Measurements from ENCODE around the gene MYRF. TPM values are rescaled to one million over a fixed set of nuclear protein-coding genes. Genes with fewer than 3 reads are reported as not detected.

MYRF gene
- total and polyA plus RNA-seq, 9 of the 15 experiments (the other 6 are each of a cell fraction or from before 2014, with no cell fraction given), result 2.3 to 25.8 (median 7.1) TPM

- TF ChIP-seq ZNF395 (CRISPR knock-in tag; IDR thresholded peaks at IDR 0.05), result 0 out of 2 replicates have a peak, but pooled peaks have one; percentile 53
- TF ChIP-seq ZNF280A (IDR thresholded peaks at IDR 0.05; ENCODE audit: low read depth, partially characterized antibody), result no peak
- TF ChIP-seq JUN (IDR thresholded peaks at IDR 0.05; ENCODE audit: borderline replicate concordance, low read depth, low read length), result peak; percentile 64; the same call in 1 of the 2 replicates
- TF ChIP-seq JUN (CRISPR knock-in tag; IDR thresholded peaks at IDR 0.05; ENCODE audit: borderline replicate concordance), result no peak
- TF ChIP-seq, protein P1, sequence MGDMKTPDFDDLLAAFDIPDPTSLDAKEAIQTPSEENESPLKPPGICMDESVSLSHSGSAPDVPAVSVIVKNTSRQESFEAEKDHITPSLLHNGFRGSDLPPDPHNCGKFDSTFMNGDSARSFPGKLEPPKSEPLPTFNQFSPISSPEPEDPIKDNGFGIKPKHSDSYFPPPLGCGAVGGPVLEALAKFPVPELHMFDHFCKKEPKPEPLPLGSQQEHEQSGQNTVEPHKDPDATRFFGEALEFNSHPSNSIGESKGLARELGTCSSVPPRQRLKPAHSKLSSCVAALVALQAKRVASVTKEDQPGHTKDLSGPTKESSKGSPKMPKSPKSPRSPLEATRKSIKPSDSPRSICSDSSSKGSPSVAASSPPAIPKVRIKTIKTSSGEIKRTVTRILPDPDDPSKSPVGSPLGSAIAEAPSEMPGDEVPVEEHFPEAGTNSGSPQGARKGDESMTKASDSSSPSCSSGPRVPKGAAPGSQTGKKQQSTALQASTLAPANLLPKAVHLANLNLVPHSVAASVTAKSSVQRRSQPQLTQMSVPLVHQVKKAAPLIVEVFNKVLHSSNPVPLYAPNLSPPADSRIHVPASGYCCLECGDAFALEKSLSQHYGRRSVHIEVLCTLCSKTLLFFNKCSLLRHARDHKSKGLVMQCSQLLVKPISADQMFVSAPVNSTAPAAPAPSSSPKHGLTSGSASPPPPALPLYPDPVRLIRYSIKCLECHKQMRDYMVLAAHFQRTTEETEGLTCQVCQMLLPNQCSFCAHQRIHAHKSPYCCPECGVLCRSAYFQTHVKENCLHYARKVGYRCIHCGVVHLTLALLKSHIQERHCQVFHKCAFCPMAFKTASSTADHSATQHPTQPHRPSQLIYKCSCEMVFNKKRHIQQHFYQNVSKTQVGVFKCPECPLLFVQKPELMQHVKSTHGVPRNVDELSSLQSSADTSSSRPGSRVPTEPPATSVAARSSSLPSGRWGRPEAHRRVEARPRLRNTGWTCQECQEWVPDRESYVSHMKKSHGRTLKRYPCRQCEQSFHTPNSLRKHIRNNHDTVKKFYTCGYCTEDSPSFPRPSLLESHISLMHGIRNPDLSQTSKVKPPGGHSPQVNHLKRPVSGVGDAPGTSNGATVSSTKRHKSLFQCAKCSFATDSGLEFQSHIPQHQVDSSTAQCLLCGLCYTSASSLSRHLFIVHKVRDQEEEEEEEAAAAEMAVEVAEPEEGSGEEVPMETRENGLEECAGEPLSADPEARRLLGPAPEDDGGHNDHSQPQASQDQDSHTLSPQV (IDR thresholded peaks at IDR 0.05), result 0 out of 2 replicates have a peak, but pooled peaks have one; percentile 48
- TF ChIP-seq MIER1 (IDR thresholded peaks at IDR 0.05; ENCODE audit: low read depth), result no peak
- TF ChIP-seq FOS (IDR thresholded peaks at IDR 0.05; ENCODE audit: extremely low read depth, insufficient read length), result peak; percentile 1
- TF ChIP-seq JUND (IDR thresholded peaks at IDR 0.05; ENCODE audit: borderline replicate concordance, low read depth, low read length), result peak; percentile 77
- TF ChIP-seq JUND (tag; IDR thresholded peaks at IDR 0.05; ENCODE audit: borderline replicate concordance, low read depth, low read length), result no peak; the same call in 2 of the 3 replicates
- TF ChIP-seq NEUROD1 (IDR thresholded peaks at IDR 0.05; ENCODE audit: borderline replicate concordance, low read depth, low read length, partially characterized antibody), result peak; percentile 12
- TF ChIP-seq FOSL1 (tag; conservative IDR thresholded peaks at IDR 0.05), result peak; percentile 80
- 0 out of 2 replicates have a peak, but pooled peaks have one; percentile 28 for TF ChIP-seq SMARCA4 (IDR thresholded peaks at IDR 0.05)
- no peak for TF ChIP-seq ZNF3 (CRISPR knock-in tag; IDR thresholded peaks at IDR 0.05)
- TF ChIP-seq ZNF589 (CRISPR knock-in tag; IDR thresholded peaks at IDR 0.05; ENCODE audit: low read depth), result peak; percentile 74
- peak; percentile 36; the same call in 1 of the 2 replicates for TF ChIP-seq DPF2 (IDR thresholded peaks at IDR 0.05)
Measured at GRCh38 chr11:61756452-61757212, 4.2 kb downstream of the MYRF start (continued).

Measured in K562 (cell line).